ENCODE results near the gene PROCR.

DNA sequence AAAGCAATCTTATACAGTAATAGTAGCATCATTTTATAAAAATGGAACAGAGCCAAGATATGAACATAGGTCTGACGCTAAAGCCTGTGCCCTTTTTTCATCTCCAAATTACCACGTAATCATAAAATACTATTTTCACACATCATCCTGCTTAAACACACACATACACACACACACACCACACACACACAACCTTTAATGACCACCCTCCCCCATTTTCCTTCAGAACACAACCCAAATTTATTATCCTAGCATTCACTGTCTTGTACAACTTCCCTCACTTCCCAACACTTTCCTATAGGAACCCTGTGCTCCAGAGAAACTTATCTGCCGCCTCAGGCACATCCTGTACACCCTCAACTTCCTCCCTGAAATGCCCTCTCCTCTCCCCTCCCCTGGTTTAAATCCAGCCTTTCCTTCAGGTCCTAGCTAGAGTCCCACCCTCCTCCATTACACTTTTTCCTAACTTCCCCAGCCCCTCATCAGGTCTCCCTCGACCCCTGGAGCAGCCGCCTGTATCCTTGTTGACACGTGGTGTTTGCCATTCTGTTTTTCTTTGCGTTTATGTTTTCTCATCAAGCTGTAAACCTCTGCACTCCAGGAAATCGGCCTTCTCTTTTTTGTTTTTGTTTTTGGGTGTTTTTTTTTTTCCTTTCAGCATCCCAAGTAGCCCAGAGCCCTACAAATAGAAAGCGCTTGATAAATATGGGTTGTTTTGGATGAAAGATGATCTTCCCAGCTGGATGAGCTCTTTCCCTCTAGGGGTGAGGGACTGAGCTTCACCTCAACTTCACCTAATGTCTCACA is 53.6 kb downstream of the PROCR start:
- TF ChIP-seq, protein P1, sequence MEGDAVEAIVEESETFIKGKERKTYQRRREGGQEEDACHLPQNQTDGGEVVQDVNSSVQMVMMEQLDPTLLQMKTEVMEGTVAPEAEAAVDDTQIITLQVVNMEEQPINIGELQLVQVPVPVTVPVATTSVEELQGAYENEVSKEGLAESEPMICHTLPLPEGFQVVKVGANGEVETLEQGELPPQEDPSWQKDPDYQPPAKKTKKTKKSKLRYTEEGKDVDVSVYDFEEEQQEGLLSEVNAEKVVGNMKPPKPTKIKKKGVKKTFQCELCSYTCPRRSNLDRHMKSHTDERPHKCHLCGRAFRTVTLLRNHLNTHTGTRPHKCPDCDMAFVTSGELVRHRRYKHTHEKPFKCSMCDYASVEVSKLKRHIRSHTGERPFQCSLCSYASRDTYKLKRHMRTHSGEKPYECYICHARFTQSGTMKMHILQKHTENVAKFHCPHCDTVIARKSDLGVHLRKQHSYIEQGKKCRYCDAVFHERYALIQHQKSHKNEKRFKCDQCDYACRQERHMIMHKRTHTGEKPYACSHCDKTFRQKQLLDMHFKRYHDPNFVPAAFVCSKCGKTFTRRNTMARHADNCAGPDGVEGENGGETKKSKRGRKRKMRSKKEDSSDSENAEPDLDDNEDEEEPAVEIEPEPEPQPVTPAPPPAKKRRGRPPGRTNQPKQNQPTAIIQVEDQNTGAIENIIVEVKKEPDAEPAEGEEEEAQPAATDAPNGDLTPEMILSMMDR (IDR thresholded peaks at IDR 0.05; ENCODE audit: insufficient read depth, low read length): no peak
- TF ChIP-seq POLR2AphosphoS5 (IDR thresholded peaks at IDR 0.05; ENCODE audit: low read depth) (no peak), GABPA (IDR thresholded peaks at IDR 0.05; ENCODE audit: low read depth) (no peak), SPI1 (IDR thresholded peaks at IDR 0.05; ENCODE audit: borderline replicate concordance, low read depth) (no peak)
- TF ChIP-seq, protein P2, sequence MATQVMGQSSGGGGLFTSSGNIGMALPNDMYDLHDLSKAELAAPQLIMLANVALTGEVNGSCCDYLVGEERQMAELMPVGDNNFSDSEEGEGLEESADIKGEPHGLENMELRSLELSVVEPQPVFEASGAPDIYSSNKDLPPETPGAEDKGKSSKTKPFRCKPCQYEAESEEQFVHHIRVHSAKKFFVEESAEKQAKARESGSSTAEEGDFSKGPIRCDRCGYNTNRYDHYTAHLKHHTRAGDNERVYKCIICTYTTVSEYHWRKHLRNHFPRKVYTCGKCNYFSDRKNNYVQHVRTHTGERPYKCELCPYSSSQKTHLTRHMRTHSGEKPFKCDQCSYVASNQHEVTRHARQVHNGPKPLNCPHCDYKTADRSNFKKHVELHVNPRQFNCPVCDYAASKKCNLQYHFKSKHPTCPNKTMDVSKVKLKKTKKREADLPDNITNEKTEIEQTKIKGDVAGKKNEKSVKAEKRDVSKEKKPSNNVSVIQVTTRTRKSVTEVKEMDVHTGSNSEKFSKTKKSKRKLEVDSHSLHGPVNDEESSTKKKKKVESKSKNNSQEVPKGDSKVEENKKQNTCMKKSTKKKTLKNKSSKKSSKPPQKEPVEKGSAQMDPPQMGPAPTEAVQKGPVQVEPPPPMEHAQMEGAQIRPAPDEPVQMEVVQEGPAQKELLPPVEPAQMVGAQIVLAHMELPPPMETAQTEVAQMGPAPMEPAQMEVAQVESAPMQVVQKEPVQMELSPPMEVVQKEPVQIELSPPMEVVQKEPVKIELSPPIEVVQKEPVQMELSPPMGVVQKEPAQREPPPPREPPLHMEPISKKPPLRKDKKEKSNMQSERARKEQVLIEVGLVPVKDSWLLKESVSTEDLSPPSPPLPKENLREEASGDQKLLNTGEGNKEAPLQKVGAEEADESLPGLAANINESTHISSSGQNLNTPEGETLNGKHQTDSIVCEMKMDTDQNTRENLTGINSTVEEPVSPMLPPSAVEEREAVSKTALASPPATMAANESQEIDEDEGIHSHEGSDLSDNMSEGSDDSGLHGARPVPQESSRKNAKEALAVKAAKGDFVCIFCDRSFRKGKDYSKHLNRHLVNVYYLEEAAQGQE (IDR thresholded peaks at IDR 0.05; ENCODE audit: insufficient replicate concordance, low read depth): no peak

All from HL-60 (cell line).